ENCODE data around the gene DGKE.

GRCh38 chr17:56912105-56912999 lies 78.4 kb downstream of the DGKE start:
- TF ChIP-seq CTCF (IDR thresholded peaks at IDR 0.05; ENCODE audit: poor library complexity) (no peak), EZH2phosphoT487 (IDR thresholded peaks at IDR 0.05; ENCODE audit: low read depth, severe bottlenecking, unreplicated experiment) (no peak), EZH2 (IDR thresholded peaks at IDR 0.05; ENCODE audit: borderline replicate concordance) (no peak)
